ENCODE results near the gene GYG2.

The GYG2 gene

DNA sequence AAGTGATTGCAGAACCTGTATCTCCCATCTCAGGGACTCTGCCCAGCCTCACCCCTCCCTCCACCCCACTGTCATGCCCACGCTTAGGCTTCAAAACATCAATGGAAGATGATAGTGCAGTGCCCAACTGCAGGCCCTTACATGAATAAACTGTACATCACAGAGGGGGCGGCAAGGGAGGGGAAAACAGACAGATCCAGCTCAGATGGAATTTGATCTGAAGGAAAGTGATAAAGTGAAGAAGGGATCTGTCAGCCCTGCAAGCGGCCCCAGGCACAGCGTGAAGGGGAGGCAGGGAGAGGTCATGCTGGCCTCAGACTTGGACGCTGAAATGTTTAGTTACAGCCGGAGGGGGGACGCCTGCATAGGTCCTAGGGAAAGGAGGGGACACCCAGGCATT, 38.5 kb downstream of the GYG2 start:
- no peak overlapping the region for H3K4me3 ChIP-seq (ENCODE audit: severe bottlenecking)
- no peak for DNase-seq (ENCODE audit: low spot score)
- no peak for TF ChIP-seq CTCF (IDR thresholded peaks at IDR 0.05; ENCODE audit: poor library complexity, severe bottlenecking)
- H3K27me3 ChIP-seq (ENCODE audit: insufficient read depth, poor library complexity, severe bottlenecking) = no peaks in the 10 kb centered on the region
- no peak for ATAC-seq (ENCODE audit: low read depth)
- H3K4me1 ChIP-seq (ENCODE audit: insufficient read depth, poor library complexity, severe bottlenecking) = no peaks in the 10 kb centered on the region
- H3K27ac ChIP-seq (ENCODE audit: poor library complexity, severe bottlenecking) = no peak overlapping the region
- H3K9me3 ChIP-seq (ENCODE audit: severe bottlenecking) = no peaks in the 10 kb centered on the region
- no peaks in the 10 kb centered on the region for H3K36me3 ChIP-seq (ENCODE audit: low read depth)

DNA sequence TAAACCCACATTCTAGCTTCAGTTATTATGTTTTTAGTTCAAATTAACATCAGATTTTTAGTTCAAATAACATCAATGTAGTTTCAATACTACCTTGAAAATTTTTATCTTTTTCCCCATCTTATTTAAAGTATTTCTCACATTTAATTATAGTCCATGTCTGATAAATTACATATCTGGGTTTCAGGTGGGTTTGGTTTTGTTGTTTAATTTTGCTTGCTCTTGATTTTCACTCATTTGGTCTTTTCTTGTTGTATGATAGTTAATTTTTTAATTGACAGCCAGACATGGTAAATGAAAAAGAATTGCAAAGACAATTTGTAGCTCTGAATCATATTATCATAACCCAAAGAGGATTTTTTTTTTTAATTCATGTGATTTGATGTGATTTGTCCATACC, 41.9 kb downstream of the GYG2 start:
- H3K27me3 ChIP-seq (ENCODE audit: insufficient read depth, poor library complexity, severe bottlenecking) = no peaks in the 10 kb centered on the region
- ATAC-seq (ENCODE audit: low read depth) (no peak), DNase-seq (ENCODE audit: low spot score) (no peak)
- no peaks in the 10 kb centered on the region for H3K4me1 ChIP-seq (ENCODE audit: insufficient read depth, poor library complexity, severe bottlenecking)
- no peaks in the 10 kb centered on the region for H3K9me3 ChIP-seq (ENCODE audit: severe bottlenecking)
- no peak overlapping the region for H3K27ac ChIP-seq (ENCODE audit: poor library complexity, severe bottlenecking)
- H3K4me3 ChIP-seq (ENCODE audit: severe bottlenecking) = no peak overlapping the region
- H3K36me3 ChIP-seq (ENCODE audit: low read depth) = no peaks in the 10 kb centered on the region
- TF ChIP-seq CTCF (IDR thresholded peaks at IDR 0.05; ENCODE audit: poor library complexity, severe bottlenecking) = no peak

DNA sequence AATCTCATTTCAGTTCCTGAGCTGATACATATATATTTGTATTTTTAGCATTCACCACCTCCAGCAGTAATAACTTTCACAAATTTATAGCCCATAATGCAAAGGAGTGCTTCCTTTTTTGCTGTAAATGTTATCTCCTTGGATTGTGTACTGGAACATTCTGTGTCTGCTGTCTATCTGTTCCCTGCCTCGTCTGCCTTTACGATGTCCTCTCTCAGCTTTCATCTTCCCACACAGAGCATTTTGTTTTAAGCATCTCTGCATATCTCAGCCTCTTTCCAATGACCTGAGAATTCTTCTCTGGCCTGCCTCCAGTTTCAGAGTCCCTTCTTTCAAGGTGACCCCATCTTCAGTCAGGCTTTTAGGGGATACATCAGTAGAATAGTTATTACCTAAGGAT, 43.1 kb downstream of the GYG2 start:
- Histone ChIP-seq H3K4me1 (ENCODE audit: insufficient read depth, poor library complexity, severe bottlenecking) (no peaks in the 10 kb centered on the region), H3K36me3 (ENCODE audit: low read depth) (no peaks in the 10 kb centered on the region), H3K4me3 (ENCODE audit: severe bottlenecking) (no peak overlapping the region), H3K9me3 (ENCODE audit: severe bottlenecking) (no peaks in the 10 kb centered on the region), H3K27ac (ENCODE audit: poor library complexity, severe bottlenecking) (no peak overlapping the region), H3K27me3 (ENCODE audit: insufficient read depth, poor library complexity, severe bottlenecking) (no peaks in the 10 kb centered on the region)
- no peak for ATAC-seq (ENCODE audit: low read depth)
- TF ChIP-seq CTCF (IDR thresholded peaks at IDR 0.05; ENCODE audit: poor library complexity, severe bottlenecking) = no peak
- no peak for DNase-seq (ENCODE audit: low spot score)

- DNase-seq (ENCODE audit: low spot score) (no peak), ATAC-seq (ENCODE audit: low read depth) (no peak)
- H3K27ac ChIP-seq (ENCODE audit: poor library complexity, severe bottlenecking) = no peak overlapping the region
- no peak overlapping the region for H3K4me3 ChIP-seq (ENCODE audit: severe bottlenecking)
- no peaks in the 10 kb centered on the region for H3K36me3 ChIP-seq (ENCODE audit: low read depth)
- TF ChIP-seq CTCF (IDR thresholded peaks at IDR 0.05; ENCODE audit: poor library complexity, severe bottlenecking) = no peak
- H3K27me3 ChIP-seq (ENCODE audit: insufficient read depth, poor library complexity, severe bottlenecking) = no peaks in the 10 kb centered on the region
- H3K9me3 ChIP-seq (ENCODE audit: severe bottlenecking) = no peaks in the 10 kb centered on the region
- no peaks in the 10 kb centered on the region for H3K4me1 ChIP-seq (ENCODE audit: insufficient read depth, poor library complexity, severe bottlenecking)
Measured at GRCh38 chrX:2872671-2873277, 44.0 kb downstream of the GYG2 start.

GRCh38 chrX:2874222-2875135, 45.7 kb downstream of the GYG2 start:
- no peak for ATAC-seq (ENCODE audit: low read depth)
- Histone ChIP-seq H3K4me1 (ENCODE audit: insufficient read depth, poor library complexity, severe bottlenecking) (no peaks in the 10 kb centered on the region), H3K27me3 (ENCODE audit: insufficient read depth, poor library complexity, severe bottlenecking) (no peaks in the 10 kb centered on the region), H3K9me3 (ENCODE audit: severe bottlenecking) (no peaks in the 10 kb centered on the region), H3K27ac (ENCODE audit: poor library complexity, severe bottlenecking) (no peak overlapping the region), H3K4me3 (ENCODE audit: severe bottlenecking) (no peak overlapping the region), H3K36me3 (ENCODE audit: low read depth) (no peaks in the 10 kb centered on the region)
- TF ChIP-seq CTCF (IDR thresholded peaks at IDR 0.05; ENCODE audit: poor library complexity, severe bottlenecking) = no peak
- DNase-seq (ENCODE audit: low spot score) = no peak
